ENCODE data around the gene TMEM175. TPM values are rescaled to one million over a fixed set of nuclear protein-coding genes. Genes with fewer than 3 reads are reported as not detected.

TMEM175 gene
- total and polyA plus RNA-seq, 8 donors = 10.0 to 96.6 (median 16.4) TPM

DNA sequence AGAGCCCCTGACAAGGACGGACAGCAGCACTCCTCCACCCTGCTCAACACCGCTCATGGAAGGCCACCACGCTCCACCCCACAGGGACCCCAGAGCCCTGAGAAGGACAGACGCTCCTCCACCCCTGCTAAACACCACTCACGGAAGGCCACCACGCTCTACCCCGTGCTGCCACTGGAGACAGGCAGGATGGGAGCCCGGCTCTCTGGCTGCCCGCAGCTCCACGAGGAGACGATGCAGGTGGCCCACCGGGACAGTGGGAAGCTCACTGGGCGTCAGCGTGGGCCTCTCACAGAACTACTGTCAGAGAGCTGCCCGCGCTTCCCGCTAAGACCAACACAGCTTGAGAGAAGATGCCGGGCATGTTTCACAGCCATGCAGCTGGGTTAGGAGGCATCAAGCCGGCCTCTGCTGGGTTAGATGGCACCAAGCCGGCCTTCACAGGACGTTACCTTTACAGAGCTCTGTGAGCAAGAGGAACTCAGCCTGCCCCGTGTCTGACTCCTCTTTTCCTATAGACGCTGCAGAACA is 21.0 kb upstream of the TMEM175 start:
- H3K27ac ChIP-seq = no peak overlapping the region
- TF ChIP-seq, protein P1, sequence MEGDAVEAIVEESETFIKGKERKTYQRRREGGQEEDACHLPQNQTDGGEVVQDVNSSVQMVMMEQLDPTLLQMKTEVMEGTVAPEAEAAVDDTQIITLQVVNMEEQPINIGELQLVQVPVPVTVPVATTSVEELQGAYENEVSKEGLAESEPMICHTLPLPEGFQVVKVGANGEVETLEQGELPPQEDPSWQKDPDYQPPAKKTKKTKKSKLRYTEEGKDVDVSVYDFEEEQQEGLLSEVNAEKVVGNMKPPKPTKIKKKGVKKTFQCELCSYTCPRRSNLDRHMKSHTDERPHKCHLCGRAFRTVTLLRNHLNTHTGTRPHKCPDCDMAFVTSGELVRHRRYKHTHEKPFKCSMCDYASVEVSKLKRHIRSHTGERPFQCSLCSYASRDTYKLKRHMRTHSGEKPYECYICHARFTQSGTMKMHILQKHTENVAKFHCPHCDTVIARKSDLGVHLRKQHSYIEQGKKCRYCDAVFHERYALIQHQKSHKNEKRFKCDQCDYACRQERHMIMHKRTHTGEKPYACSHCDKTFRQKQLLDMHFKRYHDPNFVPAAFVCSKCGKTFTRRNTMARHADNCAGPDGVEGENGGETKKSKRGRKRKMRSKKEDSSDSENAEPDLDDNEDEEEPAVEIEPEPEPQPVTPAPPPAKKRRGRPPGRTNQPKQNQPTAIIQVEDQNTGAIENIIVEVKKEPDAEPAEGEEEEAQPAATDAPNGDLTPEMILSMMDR (IDR thresholded peaks at IDR 0.05) = no peak
- H3K9me3 ChIP-seq = no peaks in the 10 kb centered on the region
- H3K4me1 ChIP-seq = no peaks in the 10 kb centered on the region
- no peak for ATAC-seq
- peak in 2 of 6 donors; percentile 40 to 54 for DNase-seq
- WGBS, 2 donors = 94 to 98% methylated on average over 23 of the region's 23 CpGs
- H3K27me3 ChIP-seq = no peaks in the 10 kb centered on the region
- FAIRE-seq = no peak
- H3K4me3 ChIP-seq = no peak overlapping the region
- H3K36me3 ChIP-seq = peaks cover 0 to 4% (median 0%) of the 10 kb centered on the region in 3 donors
- intact Hi-C loops (cut with DNase I) = no loop called here

DNA sequence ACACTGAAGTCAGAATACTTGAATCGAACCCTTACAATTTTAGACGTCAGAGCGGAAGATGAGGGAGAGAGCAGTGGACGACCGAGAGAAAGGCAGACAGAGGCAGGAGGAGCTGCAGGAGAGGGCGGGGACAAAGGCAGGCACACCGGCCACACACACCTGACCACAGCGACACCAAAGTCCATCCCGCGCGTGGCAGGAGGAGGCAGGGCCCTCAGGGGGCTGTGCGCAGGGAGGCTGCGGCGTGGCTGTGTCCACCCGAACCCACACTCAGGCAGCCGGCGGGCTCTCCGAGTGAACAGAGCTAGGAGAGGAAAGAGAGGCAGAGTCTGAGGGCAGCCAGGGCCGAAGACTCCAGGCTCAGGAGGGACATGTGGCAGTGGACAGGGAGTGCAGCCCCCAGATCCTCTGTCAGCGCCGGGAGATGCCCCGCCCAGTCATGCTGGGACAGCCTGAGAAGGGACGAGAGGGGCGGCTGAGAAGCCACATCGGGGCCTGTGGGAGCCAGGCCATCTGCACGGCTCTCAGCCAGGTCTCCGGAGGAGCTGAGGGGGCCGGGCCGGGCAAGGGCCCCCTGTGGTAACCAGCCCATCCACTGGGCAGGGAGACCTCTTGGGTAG is 20.3 kb upstream of the TMEM175 start:
- TF ChIP-seq, protein P1 (IDR thresholded peaks at IDR 0.05) = no peak
- intact Hi-C loops (cut with DNase I) = no loop called here
- no peak for ATAC-seq
- H3K27me3 ChIP-seq = no peaks in the 10 kb centered on the region
- H3K4me1 ChIP-seq = no peaks in the 10 kb centered on the region
- no peaks in the 10 kb centered on the region for H3K9me3 ChIP-seq
- peaks cover 0 to 4% (median 0%) of the 10 kb centered on the region in 3 donors for H3K36me3 ChIP-seq
- no peak for FAIRE-seq
- no peak overlapping the region for H3K27ac ChIP-seq
- peak in 2 of 6 donors; percentile 39 to 52 for DNase-seq
- H3K4me3 ChIP-seq = no peak overlapping the region
- 88 to 90% methylated on average over 29 of the region's 29 CpGs for WGBS, 2 donors

DNA sequence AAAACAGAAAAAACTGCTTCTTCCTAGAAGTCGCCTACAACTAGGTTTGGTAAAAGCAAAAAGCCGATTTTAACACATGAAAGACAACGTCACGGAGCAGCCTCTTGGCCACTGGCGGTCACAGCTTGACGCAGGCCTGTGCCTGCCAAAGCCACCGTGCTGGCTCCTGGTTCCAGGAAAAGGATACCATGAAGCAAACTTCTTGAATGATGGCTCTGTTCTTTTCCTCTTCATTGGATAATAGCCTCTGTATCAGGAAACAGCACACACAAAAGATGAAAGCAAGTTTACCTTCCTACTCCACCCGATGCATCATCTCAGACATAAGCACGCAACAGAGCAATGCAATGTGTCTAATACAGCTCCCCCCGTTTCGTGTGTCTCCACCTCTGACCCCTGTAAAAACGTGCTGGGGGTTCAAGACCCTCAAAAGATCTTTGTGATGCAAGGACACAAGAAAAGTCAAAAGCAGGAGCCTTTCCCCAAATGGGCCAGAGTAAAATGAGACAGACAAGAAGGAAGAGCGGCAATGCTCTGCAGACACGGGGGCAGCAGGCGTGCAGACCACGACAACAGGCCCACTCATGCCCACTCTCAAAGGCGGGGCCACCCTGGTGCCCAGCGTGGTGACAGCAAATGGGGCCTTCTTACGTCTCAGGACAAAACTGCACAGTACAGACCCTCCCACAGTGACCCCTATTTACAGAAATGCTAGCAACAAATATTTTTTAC is 19.5 kb upstream of the TMEM175 start:
- Histone ChIP-seq H3K4me1 (no peaks in the 10 kb centered on the region), H3K27ac (no peak overlapping the region), H3K27me3 (no peaks in the 10 kb centered on the region), H3K4me3 (no peak overlapping the region), H3K36me3 (peaks cover 0 to 4% (median 0%) of the 10 kb centered on the region in 3 donors), H3K9me3 (no peaks in the 10 kb centered on the region)
- intact Hi-C loops (cut with DNase I) = no loop called here
- TF ChIP-seq, protein P1 (IDR thresholded peaks at IDR 0.05) = no peak
- 85 to 86% methylated on average over 19 of the region's 19 CpGs for WGBS, 2 donors
- DNase-seq = peak in 2 of 6 donors; percentile 21
- peak in 2 of 4 donors; percentile 36 to 43 for ATAC-seq
- FAIRE-seq = no peak

DNA sequence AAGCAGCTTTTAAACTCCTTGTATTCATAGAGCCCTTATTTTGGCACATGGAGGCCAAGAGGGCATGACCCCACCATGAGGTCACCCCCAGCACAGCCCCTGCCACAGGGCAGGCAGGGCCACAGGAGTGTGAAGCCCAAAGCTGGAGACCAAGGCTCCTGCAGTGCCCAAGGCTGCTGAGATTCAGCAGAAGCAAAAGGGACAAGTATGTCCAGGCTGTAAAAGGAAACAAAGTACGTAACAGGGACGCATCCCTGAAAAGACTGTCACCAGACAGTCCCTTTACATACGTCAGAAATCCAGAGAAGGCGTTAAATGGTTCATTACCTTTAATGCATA is 19.0 kb upstream of the TMEM175 start:
- DNase-seq = peak in 1 of 6 donors; percentile 18
- Histone ChIP-seq H3K27ac (no peak overlapping the region), H3K4me1 (no peaks in the 10 kb centered on the region), H3K36me3 (peaks cover 0 to 4% (median 0%) of the 10 kb centered on the region in 3 donors), H3K9me3 (no peaks in the 10 kb centered on the region), H3K27me3 (no peaks in the 10 kb centered on the region), H3K4me3 (no peak overlapping the region)
- intact Hi-C loops (cut with DNase I) = no loop called here
- TF ChIP-seq, protein P1 (IDR thresholded peaks at IDR 0.05) = no peak
- ATAC-seq = no peak
- no peak for FAIRE-seq
- WGBS, 2 donors = 95 to 96% methylated on average over 4 of the region's 4 CpGs

All from pancreas (tissue), 10 donors.